Neural crest cell (in vitro differentiated cells): Measurements from ENCODE around the gene PDYN. TPM values are rescaled to one million over a fixed set of nuclear protein-coding genes. Genes with fewer than 3 reads are reported as not detected.

Experiments
- DNase-seq: peaks from one replicate; pipeline ENCODE4 v3.0.0; 2021; ENCODE audit warnings: low read depth, mixed read lengths, low spot score
- H3K27ac Mint-ChIP-seq: one replicate; pipeline ENCODE4 v1.8.0; 2021; ENCODE audit warnings: mild to moderate bottlenecking, mixed read lengths; ENCODE audit not compliant: unreplicated experiment
- H3K27me3 Mint-ChIP-seq: 2 replicates; pipeline ENCODE4 v1.8.0; 2021; ENCODE audit warnings: low read depth, mild to moderate bottlenecking, mixed read lengths
- H3K36me3 Mint-ChIP-seq: 2 replicates; pipeline ENCODE4 v1.8.0; 2021; ENCODE audit warnings: low read depth, mild to moderate bottlenecking, mixed read lengths
- H3K4me1 Mint-ChIP-seq: 2 replicates; pipeline ENCODE4 v1.8.0; 2021; ENCODE audit warnings: mixed read lengths
- H3K4me3 Mint-ChIP-seq: one replicate; pipeline ENCODE4 v1.8.0; 2021; ENCODE audit warnings: mild to moderate bottlenecking, mixed read lengths
- H3K9me3 Mint-ChIP-seq: 2 replicates; pipeline ENCODE4 v1.8.0; 2021; ENCODE audit warnings: mixed read lengths
- total RNA-seq: library from RNA; stranded (reverse); gene quantifications from 2 replicates; pipeline ENCODE4 v1.2.1, GENCODE V29; 2021
- TF ChIP-seq, protein P1 (sequence below): fragments of 200-600 bp; sonication (generic); conservative IDR thresholded peaks from 2 replicates; pipeline ENCODE4 v1.5.0; 2021; ENCODE audit warnings: antibody characterized with exemption, mild to moderate bottlenecking

PDYN gene
- total RNA-seq, 1 donor from 2014 or later = 0.63 TPM

DNA sequence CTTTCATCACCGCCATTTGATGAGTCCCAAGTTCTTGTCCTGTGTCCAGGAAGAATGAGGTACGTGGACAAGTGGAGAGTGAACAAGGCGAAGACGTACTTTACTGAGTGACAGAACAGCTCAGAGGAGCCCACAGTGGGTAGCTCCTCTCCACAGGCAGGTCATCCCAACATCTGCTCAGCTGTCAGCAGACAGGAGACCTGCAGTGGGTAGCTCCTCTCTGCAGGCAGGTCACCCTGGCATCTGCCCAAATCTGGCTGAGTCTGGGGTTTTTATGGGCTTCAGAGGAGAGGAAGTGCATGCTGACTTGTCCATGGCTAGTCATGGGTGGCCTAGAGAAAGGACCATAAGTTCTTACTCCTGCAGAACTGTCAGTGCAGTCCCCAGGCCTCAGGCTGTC lies 32.7 kb upstream of the PDYN start:
- no peak for DNase-seq
- TF ChIP-seq, protein P1, sequence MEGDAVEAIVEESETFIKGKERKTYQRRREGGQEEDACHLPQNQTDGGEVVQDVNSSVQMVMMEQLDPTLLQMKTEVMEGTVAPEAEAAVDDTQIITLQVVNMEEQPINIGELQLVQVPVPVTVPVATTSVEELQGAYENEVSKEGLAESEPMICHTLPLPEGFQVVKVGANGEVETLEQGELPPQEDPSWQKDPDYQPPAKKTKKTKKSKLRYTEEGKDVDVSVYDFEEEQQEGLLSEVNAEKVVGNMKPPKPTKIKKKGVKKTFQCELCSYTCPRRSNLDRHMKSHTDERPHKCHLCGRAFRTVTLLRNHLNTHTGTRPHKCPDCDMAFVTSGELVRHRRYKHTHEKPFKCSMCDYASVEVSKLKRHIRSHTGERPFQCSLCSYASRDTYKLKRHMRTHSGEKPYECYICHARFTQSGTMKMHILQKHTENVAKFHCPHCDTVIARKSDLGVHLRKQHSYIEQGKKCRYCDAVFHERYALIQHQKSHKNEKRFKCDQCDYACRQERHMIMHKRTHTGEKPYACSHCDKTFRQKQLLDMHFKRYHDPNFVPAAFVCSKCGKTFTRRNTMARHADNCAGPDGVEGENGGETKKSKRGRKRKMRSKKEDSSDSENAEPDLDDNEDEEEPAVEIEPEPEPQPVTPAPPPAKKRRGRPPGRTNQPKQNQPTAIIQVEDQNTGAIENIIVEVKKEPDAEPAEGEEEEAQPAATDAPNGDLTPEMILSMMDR = no peak
- no peak overlapping the region for H3K27ac Mint-ChIP-seq
- no peak overlapping the region for H3K4me3 Mint-ChIP-seq
- no peaks in the 10 kb centered on the region for H3K9me3 Mint-ChIP-seq
- peaks cover 4% of the 10 kb centered on the region for H3K4me1 Mint-ChIP-seq
- H3K27me3 Mint-ChIP-seq = peaks cover 44% of the 10 kb centered on the region
- no peaks in the 10 kb centered on the region for H3K36me3 Mint-ChIP-seq

DNA sequence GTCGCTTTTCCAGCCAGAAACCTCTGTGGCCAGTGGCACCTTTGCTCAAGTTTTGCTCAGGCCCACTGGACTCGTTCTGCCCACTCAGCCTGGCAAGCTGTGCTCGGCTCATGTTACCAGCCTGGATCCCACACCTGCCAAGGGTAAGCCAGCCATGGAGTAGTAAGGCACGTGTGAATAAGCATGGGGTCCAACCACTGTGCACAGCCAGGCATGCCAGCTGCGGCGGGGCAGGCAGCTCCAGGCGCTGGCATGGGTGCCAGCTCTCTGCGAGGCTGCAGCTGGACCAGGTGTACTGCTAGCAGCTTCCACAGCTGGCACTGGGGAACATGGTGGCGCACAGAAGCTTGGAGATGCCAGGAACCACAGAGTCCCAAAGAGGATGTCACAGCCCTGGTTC lies 32.1 kb upstream of the PDYN start:
- peaks cover 46% of the 10 kb centered on the region for H3K27me3 Mint-ChIP-seq
- H3K27ac Mint-ChIP-seq = no peak overlapping the region
- TF ChIP-seq, protein P1 = no peak
- no peaks in the 10 kb centered on the region for H3K36me3 Mint-ChIP-seq
- no peak overlapping the region for H3K4me3 Mint-ChIP-seq
- H3K9me3 Mint-ChIP-seq = no peaks in the 10 kb centered on the region
- H3K4me1 Mint-ChIP-seq = no peaks in the 10 kb centered on the region
- no peak for DNase-seq

DNA sequence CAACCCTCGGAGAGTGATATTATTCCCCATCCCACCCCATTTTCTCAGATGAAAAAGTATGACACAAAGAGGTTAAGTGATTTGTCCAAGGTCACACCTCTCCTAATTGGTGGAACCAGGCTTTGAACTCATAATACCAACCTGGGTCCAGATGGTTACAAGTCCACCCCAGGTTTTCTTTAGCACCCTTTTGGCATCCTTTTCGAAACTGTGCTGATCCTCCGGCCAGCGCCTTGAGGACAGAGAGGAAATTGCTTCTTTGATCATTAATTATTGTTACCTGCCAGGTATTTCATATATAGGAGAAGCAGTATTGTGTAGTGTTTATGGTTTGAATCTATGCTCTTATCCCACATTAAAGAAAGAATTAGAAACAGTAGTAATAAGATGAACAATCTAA lies 29.3 kb upstream of the PDYN start:
- no peaks in the 10 kb centered on the region for H3K9me3 Mint-ChIP-seq
- no peaks in the 10 kb centered on the region for H3K36me3 Mint-ChIP-seq
- H3K4me1 Mint-ChIP-seq = no peaks in the 10 kb centered on the region
- peaks cover 72% of the 10 kb centered on the region for H3K27me3 Mint-ChIP-seq
- no peak overlapping the region for H3K27ac Mint-ChIP-seq
- no peak overlapping the region for H3K4me3 Mint-ChIP-seq
- TF ChIP-seq, protein P1 = no peak
- no peak for DNase-seq

DNA sequence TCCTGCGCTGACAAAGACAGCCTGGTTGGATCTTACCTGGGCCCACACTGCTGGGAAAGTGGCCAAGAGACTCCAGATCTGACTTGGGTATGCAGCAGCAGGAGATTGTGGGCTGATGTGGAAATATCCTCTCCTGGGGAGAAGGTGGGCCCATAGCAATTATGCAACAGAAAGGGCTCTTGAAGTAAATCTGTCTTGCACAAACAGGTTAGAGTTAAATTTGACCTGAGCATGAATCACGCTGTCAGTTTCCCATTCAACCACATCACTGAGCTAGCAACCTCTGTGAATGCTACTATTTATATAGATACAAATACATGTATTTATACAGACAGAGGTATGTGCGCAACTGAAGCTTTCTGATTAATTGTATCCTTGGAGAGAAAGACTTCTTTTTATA lies 28.3 kb upstream of the PDYN start:
- TF ChIP-seq, protein P1 = no peak
- Mint-ChIP-seq H3K27ac (no peak overlapping the region), H3K9me3 (no peaks in the 10 kb centered on the region), H3K36me3 (no peaks in the 10 kb centered on the region), H3K4me3 (no peak overlapping the region), H3K27me3 (peaks cover 81% of the 10 kb centered on the region), H3K4me1 (no peaks in the 10 kb centered on the region)
- DNase-seq = no peak

DNA sequence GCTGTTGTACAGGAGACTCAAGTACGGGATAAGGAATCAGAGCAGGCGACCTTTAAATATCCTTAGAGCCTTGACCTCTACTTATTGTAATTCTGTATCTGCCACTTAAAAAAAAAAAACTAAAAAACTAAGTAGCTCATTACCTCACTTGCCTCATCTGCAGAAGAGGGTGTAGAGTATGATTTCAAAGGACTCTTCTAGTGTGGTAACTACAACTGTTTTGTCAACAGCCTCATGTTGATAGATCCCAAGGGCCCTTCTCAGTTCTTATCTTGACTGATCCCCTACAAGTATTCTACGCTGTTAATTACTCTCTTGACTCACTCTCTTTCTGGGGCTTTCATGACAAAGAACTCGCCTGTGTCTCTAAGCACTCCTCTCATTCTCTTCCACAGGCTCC lies 16.7 kb upstream of the PDYN start:
- TF ChIP-seq, protein P1 = no peak
- Mint-ChIP-seq H3K9me3 (no peaks in the 10 kb centered on the region), H3K27me3 (peaks cover 53% of the 10 kb centered on the region), H3K4me3 (no peak overlapping the region), H3K4me1 (peaks cover 4% of the 10 kb centered on the region), H3K27ac (no peak overlapping the region), H3K36me3 (no peaks in the 10 kb centered on the region)
- DNase-seq = no peak
